H1 (cell line): ENCODE data around the gene GPC2. TPM values are rescaled to one million over a fixed set of nuclear protein-coding genes. Genes with fewer than 3 reads are reported as not detected.

Source experiments
- CTCF ChIA-PET: fragments of 300-600 bp; sonication (Branson Sonifier 250); formaldehyde crosslinking; loops from one replicate; lab custom pipeline; 2021; ENCODE audit not compliant: partially characterized antibody; lab: Charles Lee
- POLR2A ChIA-PET: fragments of 300-600 bp; sonication (Branson Sonifier 250); formaldehyde crosslinking; loops from one replicate; lab custom pipeline; 2021; ENCODE audit warnings: inconsistent platforms; ENCODE audit not compliant: partially characterized antibody; lab: Charles Lee
- DNase-seq, 2 experiments: peaks; one replicate each; pipeline versions ENCODE4 v3.0.0 to v3.0.0-alpha.2; 2010 to 2022; ENCODE audit warnings: low spot score in 2 of 2, low read depth in 1 of 2, mixed read lengths in 1 of 2
- FAIRE-seq: peaks from 2 replicates; lab custom pipeline; 2011; peaks lifted over from hg19 to GRCh38; lab: Jason Lieb, UNC
- H2AFZ ChIP-seq: 2 replicates; pipeline ENCODE4 v1.8.1; 2012; ENCODE audit warnings: low read length, inconsistent platforms
- H2AK5ac ChIP-seq: 2 replicates; pipeline ENCODE4 v1.6.1; 2013; ENCODE audit warnings: low read depth, low read length
- H2BK120ac ChIP-seq: replicated peaks from 2 replicates; pipeline ENCODE3; 2013; ENCODE audit warnings: low read depth, low read length, inconsistent platforms
- H2BK12ac ChIP-seq: 2 replicates; pipeline ENCODE4 v1.6.1; 2013; ENCODE audit warnings: low read depth, low read length
- H2BK15ac ChIP-seq: 2 replicates; pipeline ENCODE4 v1.6.1; 2013; ENCODE audit warnings: low read length
- H2BK20ac ChIP-seq: 2 replicates; pipeline ENCODE4 v1.6.1; 2013; ENCODE audit warnings: low read length
- H2BK5ac ChIP-seq: 2 replicates; pipeline ENCODE4 v1.6.1; 2013; ENCODE audit warnings: low read depth, low read length
- H3K14ac ChIP-seq: 2 replicates; pipeline ENCODE4 v1.6.1; 2013; ENCODE audit warnings: inconsistent platforms; ENCODE audit not compliant: insufficient read length
- H3K18ac ChIP-seq: 2 replicates; pipeline ENCODE4 v1.6.1; 2013; ENCODE audit warnings: low read length; ENCODE audit errors: extremely low read depth
- H3K23ac ChIP-seq: 2 replicates; pipeline ENCODE4 v1.6.1; 2013; ENCODE audit warnings: inconsistent platforms; ENCODE audit not compliant: insufficient read length
- H3K23me2 ChIP-seq: 2 replicates; pipeline ENCODE4 v1.6.1; 2013; ENCODE audit warnings: low read depth, low read length
- H3K27ac ChIP-seq: 2 replicates; pipeline ENCODE4 v1.6.1; 2011; ENCODE audit warnings: low read depth, low read length, inconsistent platforms
- H3K27me3 ChIP-seq, 4 experiments: replicated peaks in 1 of 4; 1 replicate in 1 of 4; 2 replicates in 3 of 4; pipeline versions ENCODE4 v1.6.1 to v1.8.1; 2011 to 2013; ENCODE audit warnings: low read length in 3 of 4, mild to moderate bottlenecking in 3 of 4, inconsistent platforms in 2 of 4, mixed read lengths in 2 of 4, moderate library complexity in 1 of 4; ENCODE audit not compliant: control insufficient read depth in 3 of 4, insufficient read depth in 3 of 4; ENCODE audit errors: extremely low read depth in 1 of 4
- H3K36me3 ChIP-seq, 4 experiments: 2 replicates each; pipeline versions ENCODE4 v1.6.1 to v1.8.1; 2011 to 2013; ENCODE audit warnings: mild to moderate bottlenecking in 4 of 4, low read length in 3 of 4, moderate library complexity in 2 of 4, control low read depth in 1 of 4, inconsistent platforms in 1 of 4; ENCODE audit not compliant: insufficient read depth in 4 of 4, control insufficient read depth in 2 of 4
- H3K4ac ChIP-seq: replicated peaks from 2 replicates; pipeline ENCODE3; 2013; ENCODE audit warnings: low read length, low read depth, mixed read lengths, inconsistent platforms; ENCODE audit not compliant: insufficient read length
- H3K4me1 ChIP-seq, 4 experiments: replicated peaks in 1 of 4; 1 replicate in 1 of 4; 2 replicates in 3 of 4; pipeline versions ENCODE4 v1.6.1 to v1.8.1; 2011 to 2013; ENCODE audit warnings: low read length in 3 of 4, inconsistent platforms in 2 of 4, mixed read lengths in 1 of 4; ENCODE audit not compliant: insufficient read depth in 4 of 4, control insufficient read depth in 3 of 4
- H3K4me2 ChIP-seq, 2 experiments: 2 replicates each; pipeline versions ENCODE4 v1.6.1 to v1.8.1; 2011 to 2013; ENCODE audit warnings: low read depth in 2 of 2, low read length in 2 of 2, control low read depth in 1 of 2, inconsistent platforms in 1 of 2, mild to moderate bottlenecking in 1 of 2; ENCODE audit not compliant: insufficient read depth in 1 of 2
- H3K4me3 ChIP-seq, 4 experiments: fragments of 200-600, 300-600 bp in 1 of 4; sonication (generic), shearing (Covaris generic), sonication (Bioruptor Twin) in 1 of 4; 2 replicates each; pipeline versions ENCODE4 v1.5.1 to v1.8.1; 2011 to 2016; ENCODE audit warnings: low read length in 4 of 4, low read depth in 3 of 4, control low read depth in 2 of 4, inconsistent platforms in 2 of 4, mild to moderate bottlenecking in 2 of 4, mixed read lengths in 1 of 4, moderate library complexity in 1 of 4; ENCODE audit not compliant: insufficient read depth in 2 of 4; ENCODE audit errors: extremely low read depth in 1 of 4
- H3K56ac ChIP-seq: replicated peaks from 2 replicates; pipeline ENCODE3; 2013; ENCODE audit warnings: low read depth, mild to moderate bottlenecking, mixed read lengths, low read length, inconsistent platforms; ENCODE audit not compliant: insufficient read length
- H3K79me1 ChIP-seq: 2 replicates; pipeline ENCODE4 v1.6.1; 2013; ENCODE audit warnings: low read depth, low read length, control low read depth
- H3K79me2 ChIP-seq, 2 experiments: 2 replicates each; pipeline versions ENCODE4 v1.6.1 to v1.8.1; 2012 to 2013; ENCODE audit warnings: low read length in 2 of 2, mild to moderate bottlenecking in 2 of 2, inconsistent platforms in 1 of 2; ENCODE audit not compliant: insufficient read depth in 2 of 2, control insufficient read depth in 1 of 2
- H3K9ac ChIP-seq, 4 experiments: replicated peaks in 1 of 4; 1 replicate in 1 of 4; 2 replicates in 3 of 4; pipeline versions ENCODE4 v1.6.1 to v1.8.1; 2011 to 2013; ENCODE audit warnings: low read depth in 3 of 4, low read length in 3 of 4, control low read depth in 2 of 4, mild to moderate bottlenecking in 2 of 4, moderate library complexity in 2 of 4, inconsistent platforms in 1 of 4; ENCODE audit errors: extremely low read depth in 1 of 4
- H3K9me3 ChIP-seq, 2 experiments: 2 replicates each; pipeline versions ENCODE4 v1.6.1 to v1.8.1; 2012 to 2013; ENCODE audit warnings: mild to moderate bottlenecking in 2 of 2, moderate library complexity in 2 of 2, control low read depth in 1 of 2, inconsistent platforms in 1 of 2, low read depth in 1 of 2, low read length in 1 of 2, mixed read lengths in 1 of 2; ENCODE audit not compliant: insufficient read depth in 2 of 2
- H4K20me1 ChIP-seq, 2 experiments: replicated peaks in 1 of 2; 2 replicates each; pipeline versions ENCODE3 to v1.8.1; 2011 to 2013; ENCODE audit warnings: inconsistent platforms in 2 of 2, low read length in 2 of 2, mild to moderate bottlenecking in 1 of 2; ENCODE audit not compliant: insufficient read depth in 2 of 2, control insufficient read depth in 1 of 2
- H4K5ac ChIP-seq: 2 replicates; pipeline ENCODE4 v1.6.1; 2013; ENCODE audit warnings: low read length, low read depth, mixed read lengths, inconsistent platforms; ENCODE audit not compliant: insufficient read length
- H4K8ac ChIP-seq: 2 replicates; pipeline ENCODE4 v1.8.0; 2013; ENCODE audit warnings: mild to moderate bottlenecking, moderate library complexity, low read length, inconsistent platforms; ENCODE audit not compliant: insufficient read depth; ENCODE audit errors: extremely low read depth
- H4K91ac ChIP-seq: replicated peaks from 2 replicates; pipeline ENCODE3; 2013; ENCODE audit warnings: low read length, mixed read lengths, inconsistent platforms; ENCODE audit not compliant: insufficient read length
- BACH1 ChIP-seq: IDR thresholded peaks from 2 replicates; pipeline ENCODE4 v1.6.1; 2012; ENCODE audit warnings: low read length, improper control_type of control experiment
- BRCA1 ChIP-seq: IDR thresholded peaks from 2 replicates; pipeline ENCODE4 v1.6.1; 2012; ENCODE audit warnings: low read depth, low read length, improper control_type of control experiment
- CTBP2 ChIP-seq: IDR thresholded peaks from 2 replicates; pipeline ENCODE4 v1.7.0; 2011; ENCODE audit warnings: borderline replicate concordance, mild to moderate bottlenecking, moderate library complexity, mixed read lengths, low read length; ENCODE audit not compliant: insufficient read depth, insufficient read length
- EGR1 ChIP-seq: IDR thresholded peaks from 2 replicates; pipeline ENCODE4 v1.6.1; 2011; ENCODE audit warnings: low read depth, low read length, borderline replicate concordance
- HDAC6 ChIP-seq: IDR thresholded peaks from one replicate; pipeline ENCODE4 v1.7.1; 2012; ENCODE audit warnings: low read depth, mild to moderate bottlenecking, inconsistent platforms, low read length, moderate library complexity
- KDM4A ChIP-seq: IDR thresholded peaks from one replicate; pipeline ENCODE4 v1.7.1; 2012; ENCODE audit warnings: low read depth, mild to moderate bottlenecking, moderate library complexity, low read length, inconsistent platforms; ENCODE audit not compliant: severe bottlenecking
- SIX5 ChIP-seq: IDR thresholded peaks from 2 replicates; pipeline ENCODE4 v1.6.1; 2011; ENCODE audit warnings: mild to moderate bottlenecking, low read depth, low read length
- SRF ChIP-seq: IDR thresholded peaks from 2 replicates; pipeline ENCODE4 v1.6.1; 2011; ENCODE audit warnings: mild to moderate bottlenecking, low read depth, low read length, moderate library complexity
- SUZ12 ChIP-seq: fragments of 200-600 bp; sonication (generic); IDR thresholded peaks from 2 replicates; pipeline ENCODE4 v1.6.1; 2012; ENCODE audit warnings: mild to moderate bottlenecking, inconsistent platforms, low read length, moderate library complexity, mixed read lengths
- WGBS, 2 experiments: shearing (Covaris generic) in 1 of 2; methylation state at CpG; one replicate each; pipeline versions ENCODE4 v1.1.6 to v1.1.7; 2013 to 2015; ENCODE audit warnings: low lambda C conversion rate in 2 of 2, mixed read lengths in 2 of 2, inconsistent platforms in 1 of 2, low coverage in 1 of 2, missing lambda C conversion rate in 1 of 2; ENCODE audit not compliant: insufficient replicate concordance in 2 of 2, insufficient coverage in 1 of 2, insufficient read length in 1 of 2; ENCODE audit errors: extremely low coverage in 1 of 2, missing lambda C conversion rate in 1 of 2; 5-methylcytosine and 5-hydroxymethylcytosine counted together
- polyA plus RNA-seq, 7 experiments: library from polyadenylated mRNA; depleted of rRNA in 3 of 7; stranded (reverse) in 5 of 7; unstranded in 2 of 7; fragments of >200 nt in 5 of 7; fragments of 200-250 nt in 2 of 7; gene quantifications; 1 replicate in 5 of 7; 2 replicates in 1 of 7; 4 replicates in 1 of 7; pipeline versions ENCODE4 v1.2.1 to v1.2.3, GENCODE V29; 2011 to 2013; ENCODE audit warnings: missing spikeins in 2 of 7, mixed read lengths in 2 of 7
- total RNA-seq: library from RNA; stranded (reverse); fragmentation: NEBNext Ultra II Directional; extraction: Animal tissue kit (Norgen Biotek cat#: 25700); gene quantifications from 2 replicates; pipeline ENCODE4 v1.2.1, GENCODE V29; 2021
- TF ChIP-seq, protein P1 (sequence below): IDR thresholded peaks from 2 replicates; pipeline ENCODE4 v1.6.1; 2011; ENCODE audit warnings: low read depth, mild to moderate bottlenecking, low read length; ENCODE audit not compliant: insufficient read depth
- TF ChIP-seq, protein P2 (sequence below), 3 experiments: IDR thresholded peaks; 1 replicate in 2 of 3; 2 replicates in 1 of 3; pipeline versions ENCODE4 v1.5.1 to v1.6.1; 2011; ENCODE audit warnings: low read length in 3 of 3, mild to moderate bottlenecking in 3 of 3, inconsistent platforms in 2 of 3, low read depth in 1 of 3, moderate library complexity in 1 of 3; ENCODE audit not compliant: insufficient read depth in 1 of 3; ENCODE audit errors: control extremely low read depth in 1 of 3

GPC2 gene
- total and polyA plus RNA-seq, 2 of the 8 experiments (the other 6 are each of a cell fraction or from before 2014, with no cell fraction given), result 25.3 to 44.8 TPM

DNA sequence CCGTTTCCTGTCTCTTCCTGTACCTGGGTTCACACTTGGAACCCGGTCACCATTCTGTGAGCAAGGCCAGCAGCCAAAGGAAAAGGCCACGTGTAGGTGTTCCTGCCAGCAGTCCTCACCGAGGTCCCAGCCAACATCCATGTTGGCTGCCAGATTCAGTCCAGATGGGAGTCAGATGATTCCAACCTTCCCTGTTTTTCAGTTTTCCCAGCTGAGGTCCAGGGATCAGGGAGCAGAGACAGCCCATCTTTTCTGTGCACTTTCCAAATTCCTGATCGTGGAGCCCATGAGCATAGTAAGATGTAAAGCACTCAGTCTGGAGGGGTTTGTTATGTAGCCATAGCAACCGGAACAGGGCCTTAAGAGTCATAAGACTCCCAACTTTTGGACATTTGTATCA is 38.7 kb upstream of the GPC2 start:
- no peak overlapping the region for H3K4me3 ChIP-seq
- H3K9ac ChIP-seq, result no peak overlapping the region
- no peak overlapping the region for H3K4ac ChIP-seq
- no peak overlapping the region for H2BK5ac ChIP-seq
- H3K23me2 ChIP-seq, result no peaks in the 10 kb centered on the region
- H3K4me2 ChIP-seq, result no peak overlapping the region
- H3K23ac ChIP-seq, result no peak overlapping the region
- POLR2A ChIA-PET, result interaction anchor here (0.8 to 2.7 kb wide), 3 partner anchors 13 to 83 kb away, joined by 5 to 8 read pairs (median 5); no protein-coding TSS in a partner anchor
- no peaks in the 10 kb centered on the region for H3K9me3 ChIP-seq
- no peak for DNase-seq
- no peak overlapping the region for H2BK15ac ChIP-seq
- peak overlapping the region; percentile 51; the same call in 1 of the 2 replicates for H4K8ac ChIP-seq
- H3K27me3 ChIP-seq, result peaks cover 0 to 4% (median 2%) of the 10 kb centered on the region in 4 experiments; a peak in 3 of 7 replicates
- no peak overlapping the region for H3K56ac ChIP-seq
- no peak overlapping the region for H4K91ac ChIP-seq
- FAIRE-seq, result no peak
- no peaks in the 10 kb centered on the region for H3K36me3 ChIP-seq
- H2AFZ ChIP-seq, result no peak overlapping the region
- WGBS, 2 experiments, result 89% methylated on average over 6 of the region's 6 CpGs; no CpG with 5 or more reads in 1 of the 2 experiments
- no peak overlapping the region for H3K14ac ChIP-seq
- no peak overlapping the region for H2BK12ac ChIP-seq
- H3K27ac ChIP-seq, result no peak overlapping the region
- H4K5ac ChIP-seq, result no peak overlapping the region
- H3K79me1 ChIP-seq, result no peaks in the 10 kb centered on the region
- H2BK20ac ChIP-seq, result no peak overlapping the region
- no peak overlapping the region for H3K18ac ChIP-seq
- H2AK5ac ChIP-seq, result no peak overlapping the region
- H4K20me1 ChIP-seq, result no peaks in the 10 kb centered on the region
- H3K79me2 ChIP-seq, result no peaks in the 10 kb centered on the region
- CTCF ChIA-PET, result interaction anchor here (0.6 to 6.7 kb wide), 8 partner anchors 8 to 643 kb away, joined by 3 to 104 read pairs (median 4); partner anchors contain the start of gene GAL3ST4
- no peak overlapping the region for H2BK120ac ChIP-seq
- H3K4me1 ChIP-seq, result peaks cover 0 to 4% (median 1%) of the 10 kb centered on the region in 4 experiments; a peak in 1 of 7 replicates
- TF ChIP-seq HDAC6, result no peak
- TF ChIP-seq, protein P1, sequence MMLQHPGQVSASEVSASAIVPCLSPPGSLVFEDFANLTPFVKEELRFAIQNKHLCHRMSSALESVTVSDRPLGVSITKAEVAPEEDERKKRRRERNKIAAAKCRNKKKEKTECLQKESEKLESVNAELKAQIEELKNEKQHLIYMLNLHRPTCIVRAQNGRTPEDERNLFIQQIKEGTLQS, result no peak
- no peak for TF ChIP-seq SRF
- TF ChIP-seq KDM4A, result no peak
- no peak for TF ChIP-seq SUZ12
- no peak for TF ChIP-seq EGR1
- TF ChIP-seq BACH1, result no peak
- TF ChIP-seq SIX5, result no peak
- TF ChIP-seq BRCA1, result no peak
- no peak for TF ChIP-seq CTBP2
- TF ChIP-seq, protein P2, sequence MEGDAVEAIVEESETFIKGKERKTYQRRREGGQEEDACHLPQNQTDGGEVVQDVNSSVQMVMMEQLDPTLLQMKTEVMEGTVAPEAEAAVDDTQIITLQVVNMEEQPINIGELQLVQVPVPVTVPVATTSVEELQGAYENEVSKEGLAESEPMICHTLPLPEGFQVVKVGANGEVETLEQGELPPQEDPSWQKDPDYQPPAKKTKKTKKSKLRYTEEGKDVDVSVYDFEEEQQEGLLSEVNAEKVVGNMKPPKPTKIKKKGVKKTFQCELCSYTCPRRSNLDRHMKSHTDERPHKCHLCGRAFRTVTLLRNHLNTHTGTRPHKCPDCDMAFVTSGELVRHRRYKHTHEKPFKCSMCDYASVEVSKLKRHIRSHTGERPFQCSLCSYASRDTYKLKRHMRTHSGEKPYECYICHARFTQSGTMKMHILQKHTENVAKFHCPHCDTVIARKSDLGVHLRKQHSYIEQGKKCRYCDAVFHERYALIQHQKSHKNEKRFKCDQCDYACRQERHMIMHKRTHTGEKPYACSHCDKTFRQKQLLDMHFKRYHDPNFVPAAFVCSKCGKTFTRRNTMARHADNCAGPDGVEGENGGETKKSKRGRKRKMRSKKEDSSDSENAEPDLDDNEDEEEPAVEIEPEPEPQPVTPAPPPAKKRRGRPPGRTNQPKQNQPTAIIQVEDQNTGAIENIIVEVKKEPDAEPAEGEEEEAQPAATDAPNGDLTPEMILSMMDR (IDR thresholded peaks at IDR 0.05; ENCODE audit: control extremely low read depth in 1 of 3, insufficient read depth in 1 of 3, low read depth in 1 of 3, low read length in 3 of 3), result no peak
